ENCODE measurements around the gene TJAP1.

Gene TJAP1

DNA sequence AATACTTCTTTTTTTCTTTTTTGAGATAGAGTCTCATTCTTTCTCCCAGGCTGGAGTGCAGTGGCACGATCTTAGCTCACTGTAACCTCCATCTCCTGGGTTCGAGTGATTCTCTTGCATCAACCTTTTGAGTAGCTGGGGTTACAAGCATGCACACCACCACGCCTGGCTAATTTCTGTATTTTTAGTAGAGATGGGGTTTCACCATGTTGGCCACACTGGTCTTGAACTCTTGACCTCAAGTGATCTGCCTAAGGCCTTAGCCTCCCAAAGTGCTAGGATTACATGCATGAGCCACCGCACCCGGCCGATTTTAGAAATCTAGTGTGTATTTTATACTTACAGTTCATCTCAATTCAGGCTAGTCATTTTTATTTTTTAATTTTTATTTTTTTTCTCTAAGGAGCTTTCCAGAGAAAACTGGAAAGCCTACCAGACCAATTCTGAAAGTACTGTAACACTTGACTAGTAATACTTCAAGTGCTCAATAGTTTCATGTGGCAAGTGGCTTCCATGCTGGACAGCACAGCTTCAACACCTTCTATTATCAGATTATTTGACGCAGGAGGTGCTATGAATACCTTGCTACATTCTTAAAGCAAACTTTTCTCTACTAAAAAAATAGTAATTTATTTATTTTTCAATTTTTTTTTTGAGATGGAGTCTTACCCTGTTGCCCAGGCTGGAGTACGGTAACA, 64.6 kb downstream of the TJAP1 start:
- no peak for DNase-seq

DNA sequence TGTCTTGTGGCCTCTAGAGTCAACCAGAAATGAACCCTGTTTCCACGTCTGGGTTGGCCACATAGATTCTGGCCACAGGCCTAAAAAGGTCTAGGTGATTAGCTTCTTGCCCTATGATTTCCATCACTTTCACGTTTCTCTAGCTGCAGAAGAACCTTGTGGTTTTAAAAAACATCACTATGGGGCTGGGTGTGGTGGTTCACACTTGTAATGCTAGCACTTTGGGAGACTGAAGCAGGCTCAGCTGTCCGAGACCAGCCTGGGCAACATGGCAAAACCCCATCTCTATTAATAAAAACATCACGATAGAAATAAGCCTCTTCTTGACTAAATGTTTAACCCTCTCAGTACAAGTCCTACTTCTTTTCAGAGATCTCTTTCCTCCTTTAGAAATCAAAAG, 67.1 kb downstream of the TJAP1 start:
- DNase-seq, result no peak

DNA sequence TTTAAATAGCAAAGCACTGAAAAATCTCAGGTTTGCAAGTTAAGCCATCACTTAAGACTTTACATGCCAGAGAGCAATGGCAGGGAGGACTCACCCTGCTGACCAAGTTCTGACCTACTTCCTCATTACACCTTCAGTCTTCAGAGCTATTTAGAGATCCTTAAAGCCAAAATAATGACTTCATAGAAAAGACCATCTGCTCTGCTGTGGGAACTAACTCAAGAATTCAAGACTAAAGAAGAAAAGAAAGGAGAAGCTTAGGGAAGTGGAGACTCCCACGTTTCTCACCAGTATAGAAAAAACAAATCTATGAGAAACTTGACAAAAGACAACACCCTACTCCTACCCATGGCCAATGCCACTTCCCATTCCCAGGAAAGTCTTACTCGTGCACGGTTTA, 69.9 kb downstream of the TJAP1 start:
- DNase-seq, result no peak

Data from 8988T (cell line).